IMR-90 (cell line): ENCODE measurements around the gene PLCB3. TPM values are rescaled to one million over a fixed set of nuclear protein-coding genes. Genes with fewer than 3 reads are reported as not detected.

Experiments
- ATAC-seq: fragments of 200-7000 bp; cut with Tn5 transposase; 2 replicates; pipeline ENCODE4 v1.9.1; 2020; ENCODE audit warnings: low read depth, mild to moderate bottlenecking, moderate library complexity
- BruUV-seq: library from RNA; stranded (reverse); fragments of 400-500 nt; replicated peaks from 2 replicates; lab custom pipeline; 2021; lab: Mats Ljungman, UMichigan
- CTCF ChIA-PET: fragments of 300-600 bp; formaldehyde crosslinking; extraction: SDS; loops from one replicate; lab custom pipeline; 2021; ENCODE audit warnings: antibody characterized with exemption; lab: Yijun Ruan, JAX
- POLR2A ChIA-PET: fragments of 300-600 bp; sonication (Branson Sonifier 250); formaldehyde crosslinking; loops from one replicate; lab custom pipeline; 2022; ENCODE audit warnings: antibody characterized with exemption; ENCODE audit not compliant: unreplicated experiment; lab: Charles Lee
- DNase-seq: peaks from one replicate; pipeline ENCODE4 v3.0.0; 2013
- H2AFZ ChIP-seq: replicated peaks from 2 replicates; pipeline ENCODE3; 2013; ENCODE audit warnings: low read length, mild to moderate bottlenecking; ENCODE audit not compliant: poor library complexity
- H2AK5ac ChIP-seq: 2 replicates; pipeline ENCODE4 v1.6.1; 2013; ENCODE audit warnings: low read depth, low read length, inconsistent platforms
- H2AK9ac ChIP-seq: replicated peaks from 2 replicates; pipeline ENCODE3; 2013; ENCODE audit warnings: mild to moderate bottlenecking, low read depth, low read length, moderate library complexity; ENCODE audit not compliant: poor library complexity
- H2BK120ac ChIP-seq: 2 replicates; pipeline ENCODE4 v1.6.1; 2013; ENCODE audit warnings: low read depth, low read length, inconsistent platforms
- H2BK15ac ChIP-seq: 3 replicates; pipeline ENCODE4 v1.6.1; 2013; ENCODE audit warnings: low read depth, low read length, inconsistent platforms
- H2BK20ac ChIP-seq: 2 replicates; pipeline ENCODE4 v1.6.1; 2013; ENCODE audit warnings: low read depth, mild to moderate bottlenecking, inconsistent platforms, low read length, moderate library complexity
- H2BK5ac ChIP-seq: 2 replicates; pipeline ENCODE4 v1.6.1; 2013; ENCODE audit warnings: mild to moderate bottlenecking, low read depth, low read length, inconsistent platforms; ENCODE audit not compliant: poor library complexity, severe bottlenecking
- H3K14ac ChIP-seq: replicated peaks from 2 replicates; pipeline ENCODE4 v1.6.1; 2013; ENCODE audit warnings: low read depth, low read length, inconsistent platforms
- H3K18ac ChIP-seq: 2 replicates; pipeline ENCODE4 v1.6.1; 2013; ENCODE audit warnings: low read depth, low read length, control low read depth
- H3K23ac ChIP-seq: 2 replicates; pipeline ENCODE4 v1.6.1; 2013; ENCODE audit warnings: low read depth, low read length, inconsistent platforms
- H3K27ac ChIP-seq: 2 replicates; pipeline ENCODE4 v1.5.1; 2013; ENCODE audit warnings: mild to moderate bottlenecking, control low read depth, low read length; ENCODE audit not compliant: insufficient read depth
- H3K27me3 ChIP-seq: 2 replicates; pipeline ENCODE4 v1.6.1; 2013; ENCODE audit warnings: low read length; ENCODE audit not compliant: control insufficient read depth, insufficient read depth
- H3K36me3 ChIP-seq: 2 replicates; pipeline ENCODE4 v1.6.1; 2013; ENCODE audit warnings: low read length, mixed read lengths; ENCODE audit not compliant: control insufficient read depth, insufficient read depth
- H3K4ac ChIP-seq: 2 replicates; pipeline ENCODE4 v1.6.1; 2013; ENCODE audit warnings: low read depth, low read length, inconsistent platforms
- H3K4me1 ChIP-seq: 2 replicates; pipeline ENCODE4 v1.6.1; 2013; ENCODE audit warnings: low read length, mixed read lengths; ENCODE audit not compliant: control insufficient read depth, insufficient read depth
- H3K4me2 ChIP-seq: 2 replicates; pipeline ENCODE4 v1.6.1; 2013; ENCODE audit warnings: low read depth, mild to moderate bottlenecking, control low read depth, low read length, moderate library complexity
- H3K4me3 ChIP-seq: 2 replicates; pipeline ENCODE4 v1.5.1; 2013; ENCODE audit warnings: low read depth, mild to moderate bottlenecking, control low read depth, low read length, moderate library complexity; ENCODE audit not compliant: insufficient read depth
- H3K56ac ChIP-seq: 2 replicates; pipeline ENCODE4 v1.6.1; 2013; ENCODE audit warnings: low read length, inconsistent platforms; ENCODE audit not compliant: insufficient read depth; ENCODE audit errors: extremely low read depth
- H3K79me1 ChIP-seq, 2 experiments: 2 replicates each; pipeline ENCODE4 v1.6.1; 2013; ENCODE audit warnings: low read length in 2 of 2, inconsistent platforms in 1 of 2, low read depth in 1 of 2
- H3K9ac ChIP-seq: 2 replicates; pipeline ENCODE4 v1.6.1; 2013; ENCODE audit warnings: low read depth, low read length, control low read depth
- H3K9me1 ChIP-seq: 2 replicates; pipeline ENCODE4 v1.6.1; 2013; ENCODE audit warnings: low read length, inconsistent platforms; ENCODE audit not compliant: insufficient read depth
- H3K9me3 ChIP-seq: 2 replicates; pipeline ENCODE4 v1.6.1; 2013; ENCODE audit warnings: low read length; ENCODE audit not compliant: control insufficient read depth, insufficient read depth
- H4K20me1 ChIP-seq: 2 replicates; pipeline ENCODE4 v1.6.1; 2013; ENCODE audit warnings: low read length, inconsistent platforms; ENCODE audit not compliant: insufficient read depth
- H4K5ac ChIP-seq: 2 replicates; pipeline ENCODE4 v1.6.1; 2013; ENCODE audit warnings: mild to moderate bottlenecking, low read depth, low read length, control low read depth
- H4K8ac ChIP-seq, 2 experiments: 2 replicates each; pipeline ENCODE4 v1.6.1; 2013; ENCODE audit warnings: low read depth in 2 of 2, low read length in 2 of 2, control low read depth in 1 of 2, inconsistent platforms in 1 of 2
- H4K91ac ChIP-seq: 2 replicates; pipeline ENCODE4 v1.6.1; 2013; ENCODE audit warnings: low read depth, low read length, inconsistent platforms; ENCODE audit not compliant: insufficient read depth
- CTCF ChIP-seq: conservative IDR thresholded peaks from 2 replicates; pipeline ENCODE4 v1.5.1; 2012; ENCODE audit warnings: mild to moderate bottlenecking, low read depth, low read length, improper control_type of control experiment
- MXI1 ChIP-seq: IDR thresholded peaks from 2 replicates; pipeline ENCODE4 v1.6.1; 2012; ENCODE audit warnings: low read depth, mild to moderate bottlenecking, low read length, moderate library complexity, borderline replicate concordance
- NFE2L2 ChIP-seq: fragments of 150-350 bp; IDR thresholded peaks from 2 replicates; pipeline ENCODE4 v1.6.1; 2016; ENCODE audit warnings: low read depth, mild to moderate bottlenecking, low read length
- POLR2A ChIP-seq: IDR thresholded peaks from 2 replicates; pipeline ENCODE4 v1.6.1; 2012; ENCODE audit warnings: mild to moderate bottlenecking, low read depth, low read length
- SMC3 ChIP-seq: fragments of 150-350 bp; IDR thresholded peaks from 2 replicates; pipeline ENCODE4 v1.6.1; 2016; ENCODE audit warnings: low read depth, mild to moderate bottlenecking, antibody characterized with exemption, low read length, moderate library complexity
- WGBS, 2 experiments: methylation state at CpG; one replicate each; pipeline versions ENCODE4 v1.1.5 to v1.1.7; 2013; ENCODE audit warnings: missing lambda C conversion rate in 2 of 2; ENCODE audit not compliant: insufficient read length in 1 of 2; ENCODE audit errors: extremely low coverage in 2 of 2; 5-methylcytosine and 5-hydroxymethylcytosine counted together
- dilution Hi-C: fragments of 300-500 bp; cut with HindIII; formaldehyde crosslinking; loops from one replicate; pipeline ENCODE4 v1.14.3; 2018; ENCODE audit warnings: low sequenced_read_pairs; ENCODE audit not compliant: unreplicated experiment
- in situ Hi-C: fragments of 300-500 bp; cut with MboI; formaldehyde crosslinking; loops from 3 replicates; pipeline ENCODE4 v1.14.3; 2019; ENCODE audit warnings: low sequenced_read_pairs, inconsistent platforms, mixed read lengths
- intact Hi-C: fragments of 100-400 bp; cut with micrococcal nuclease; formaldehyde crosslinking; loops from 2 replicates; pipeline ENCODE4 v1.10.0; 2022
- polyA plus RNA-seq, 3 experiments: library from polyadenylated mRNA; depleted of rRNA; stranded (reverse); fragments of >200 nt; gene quantifications; 2 replicates each; pipeline ENCODE4 v1.2.3, GENCODE V29; 2012; ENCODE audit warnings: low replicate concordance in 1 of 3
- total RNA-seq: library from RNA; depleted of rRNA; stranded (reverse); fragments of >200 nt; gene quantifications from 2 replicates; pipeline ENCODE4 v1.2.3, GENCODE V29; 2012
- TF ChIP-seq, protein P1 (sequence below): fragments of 150-350 bp; IDR thresholded peaks from 2 replicates; pipeline ENCODE4 v1.6.1; 2017; ENCODE audit warnings: mild to moderate bottlenecking, antibody characterized with exemption, low read length, low read depth

Gene PLCB3
- total and polyA plus RNA-seq, 2 of the 4 experiments (the other 2 are of a cell fraction), result 23.9 to 24.9 TPM

- no peak for TF ChIP-seq NFE2L2
These were observed 22.1 kb upstream of the PLCB3 start (continued) for GRCh38 chr11:64229090-64229743.

- H3K14ac ChIP-seq, result no peak overlapping the region
- no peaks in the 10 kb centered on the region for H3K9me3 ChIP-seq
- H4K91ac ChIP-seq, result no peak overlapping the region
- 25% methylated on average over 2 of the region's 13 CpGs; no CpG with 5 or more reads in 1 of the 2 experiments for WGBS, 2 experiments
- H3K36me3 ChIP-seq, result no peaks in the 10 kb centered on the region
- intact Hi-C loops (loop anchor here (1.0 kb wide), 2 partner anchors 40 to 75 kb away; no protein-coding TSS in a partner anchor), in situ Hi-C loops (no loop called here), dilution Hi-C loops (no loop called here)
- peak overlapping the region; percentile 98 for H2AFZ ChIP-seq
- ChIA-PET POLR2A (no interaction called here), CTCF (interaction anchor here (0.6 kb wide), 1 partner anchor 1405 kb away, joined by 3 read pairs; no protein-coding TSS in a partner anchor)
- H3K4me2 ChIP-seq, result peak overlapping the region; percentile 68
- H3K9me1 ChIP-seq, result peaks cover 16% of the 10 kb centered on the region
- H3K27ac ChIP-seq, result peak overlapping the region; percentile 15; the same call in 1 of the 2 replicates
- no peak overlapping the region for H2BK15ac ChIP-seq
- peaks cover 20 to 78% of the 10 kb centered on the region in 2 experiments for H3K79me1 ChIP-seq
- H3K27me3 ChIP-seq, result no peaks in the 10 kb centered on the region
- peak overlapping the region; percentile 64 for H3K4ac ChIP-seq
- TF ChIP-seq POLR2A (no peak), SMC3 (no peak), CTCF (no peak), MXI1 (no peak)
- TF ChIP-seq, protein P1, sequence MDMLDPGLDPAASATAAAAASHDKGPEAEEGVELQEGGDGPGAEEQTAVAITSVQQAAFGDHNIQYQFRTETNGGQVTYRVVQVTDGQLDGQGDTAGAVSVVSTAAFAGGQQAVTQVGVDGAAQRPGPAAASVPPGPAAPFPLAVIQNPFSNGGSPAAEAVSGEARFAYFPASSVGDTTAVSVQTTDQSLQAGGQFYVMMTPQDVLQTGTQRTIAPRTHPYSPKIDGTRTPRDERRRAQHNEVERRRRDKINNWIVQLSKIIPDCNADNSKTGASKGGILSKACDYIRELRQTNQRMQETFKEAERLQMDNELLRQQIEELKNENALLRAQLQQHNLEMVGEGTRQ, result no peak
- H3K18ac ChIP-seq, result no peak overlapping the region
- H3K9ac ChIP-seq, result peak overlapping the region; percentile 5; the same call in 1 of the 2 replicates
- no peak overlapping the region for H2BK120ac ChIP-seq
- H2BK20ac ChIP-seq, result no peak overlapping the region
- no peak for DNase-seq
- peak overlapping the region; percentile 39 for H2AK9ac ChIP-seq
- peak overlapping the region; percentile 83 for H3K4me3 ChIP-seq
- peaks cover 23% of the 10 kb centered on the region for H3K4me1 ChIP-seq
- no peak overlapping the region for H2BK5ac ChIP-seq
- ATAC-seq, result no peak
- 0 out of 2 replicates have a peak overlapping the region, but pooled peaks have one; percentile 37 for H3K23ac ChIP-seq
- BruUV-seq, result no TSS peak
- H4K5ac ChIP-seq, result no peak overlapping the region
- H4K20me1 ChIP-seq, result no peaks in the 10 kb centered on the region; the same call in 1 of the 2 replicates
- H3K56ac ChIP-seq, result no peak overlapping the region
- 0 out of 2 replicates have a peak overlapping the region, but pooled peaks have one; percentile 1 for H2AK5ac ChIP-seq
- peak overlapping the region in 1 of 2 experiments; percentile 22; a peak in 2 of 4 replicates for H4K8ac ChIP-seq
These were observed 21.6 kb upstream of the PLCB3 start for GRCh38 chr11:64229744-64230170.
